Activated CD4-positive, alpha-beta T cell treated with anti-CD3 and anti-CD28 coated beads, Interleukin-10, Interleukin-2, amounts not matched to agents 100 ng/mL and 50 ng/mL, durations not matched to agents 16 hours and 8 hours (primary cell): Measurements from ENCODE around the gene NAPSA.

ENCODE experiments used
- DNase-seq: peaks from one replicate; pipeline ENCODE4 v3.0.0-alpha.2; 2020

NAPSA gene

DNA sequence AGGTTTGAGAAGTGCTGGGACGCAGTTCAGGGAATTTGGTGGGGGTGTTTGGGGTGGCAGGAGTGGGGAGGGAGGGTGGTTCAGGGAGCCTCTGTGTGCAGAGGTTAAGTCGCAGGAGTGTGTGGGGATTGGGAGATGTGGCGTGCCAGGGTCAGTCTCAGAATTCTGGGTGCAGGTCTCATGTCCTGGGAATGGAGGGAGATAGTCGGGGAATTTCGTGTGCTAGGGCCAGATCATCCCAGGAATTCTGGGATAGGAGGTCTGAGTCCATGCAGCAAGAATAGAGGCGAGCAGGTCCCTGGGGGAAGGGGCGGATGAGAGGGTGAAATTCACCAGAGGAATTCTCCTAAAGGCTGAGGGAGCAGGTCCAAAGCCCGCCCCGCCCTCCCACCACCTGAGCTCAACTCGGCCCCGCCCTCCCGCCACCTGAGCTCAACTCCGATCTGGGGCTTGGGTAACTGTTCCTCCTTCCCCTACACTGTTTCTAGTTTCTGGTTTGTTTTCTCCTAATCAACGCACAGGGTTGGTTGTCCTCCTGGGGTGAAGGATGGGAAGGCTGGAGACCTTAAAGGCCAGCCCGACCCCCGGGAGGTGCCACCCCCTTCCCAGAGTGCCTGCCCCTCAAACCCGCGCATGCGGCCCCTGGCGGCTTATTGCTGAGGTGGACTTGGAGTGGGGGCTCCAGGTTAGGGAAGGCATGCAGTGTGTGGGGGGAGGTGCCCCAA, 51.5 kb downstream of the NAPSA start:
- DNase-seq = no peak

- DNase-seq = no peak
These were observed 52.2 kb downstream of the NAPSA start for GRCh38 chr19:50312967-50313811.

- no peak for DNase-seq
These were observed 53.5 kb downstream of the NAPSA start for GRCh38 chr19:50311723-50312635.

DNA sequence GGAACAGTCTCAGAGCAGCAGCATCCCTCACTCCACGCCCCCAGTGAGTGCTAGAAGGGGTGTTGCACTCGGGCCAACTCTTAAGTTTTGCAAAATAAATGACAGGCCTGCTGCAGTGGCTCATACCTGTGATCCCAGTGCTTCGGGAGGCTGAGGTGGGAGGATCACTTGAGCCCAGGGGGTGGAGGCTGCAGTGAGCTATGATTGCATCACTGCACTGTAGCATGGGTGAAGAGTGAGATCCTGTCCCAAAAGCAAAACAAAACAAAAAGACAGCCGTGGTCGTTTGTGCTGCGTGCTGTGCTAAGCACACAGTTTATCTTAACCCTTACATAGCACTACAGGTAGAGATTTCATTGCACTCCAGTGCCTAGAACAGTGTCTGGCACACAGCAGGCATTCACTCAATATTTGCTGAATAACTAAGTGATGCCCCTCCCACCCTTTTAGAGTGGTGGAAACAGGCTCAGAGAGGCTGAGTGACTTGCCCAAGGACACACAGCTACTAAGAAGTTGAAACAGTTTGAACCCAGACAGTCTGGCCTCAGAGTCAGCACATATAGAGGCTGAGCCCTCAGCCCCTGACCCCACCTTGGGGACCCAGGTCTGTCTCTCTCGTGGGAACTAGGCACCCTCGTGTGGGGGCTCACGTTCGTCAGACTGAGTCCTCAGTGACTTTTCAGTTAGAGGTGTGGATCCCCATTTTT, 54.5 kb downstream of the NAPSA start:
- DNase-seq = no peak

DNA sequence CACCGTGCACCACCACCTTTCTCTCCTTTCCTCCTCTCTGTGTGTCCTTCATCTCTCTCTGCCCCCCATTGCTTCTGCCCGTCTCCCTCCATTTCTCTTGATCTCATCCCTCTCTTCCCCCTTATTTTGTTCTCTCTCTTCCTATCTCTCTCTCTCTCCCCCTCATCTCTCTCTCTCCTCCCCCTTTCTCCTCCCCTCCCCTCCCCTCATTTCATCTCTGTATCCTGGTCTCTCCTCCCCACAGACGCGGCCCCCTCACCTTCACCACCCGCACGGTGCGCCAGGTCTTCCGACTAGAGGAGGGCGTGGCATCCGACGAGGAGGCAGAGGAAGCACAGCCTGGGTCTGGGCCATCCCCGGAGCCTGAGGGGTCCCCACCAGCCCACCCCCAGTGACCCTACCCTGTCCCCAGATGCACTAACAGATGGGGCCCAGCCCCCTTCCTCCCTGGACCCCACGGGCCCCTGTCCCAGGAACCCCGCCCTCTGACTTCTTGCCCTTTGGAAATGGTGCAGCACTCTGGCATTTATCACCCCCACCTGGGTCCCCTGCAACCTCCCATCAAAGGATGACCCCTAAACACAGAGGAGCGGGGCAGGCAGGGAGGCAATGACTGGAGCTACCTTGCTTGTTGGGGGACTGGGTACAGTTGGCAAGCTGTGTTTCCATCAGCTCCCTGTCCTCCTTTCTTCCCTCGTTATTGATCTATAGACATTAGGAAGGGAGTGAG, 55.9 kb downstream of the NAPSA start:
- DNase-seq = no peak

DNA sequence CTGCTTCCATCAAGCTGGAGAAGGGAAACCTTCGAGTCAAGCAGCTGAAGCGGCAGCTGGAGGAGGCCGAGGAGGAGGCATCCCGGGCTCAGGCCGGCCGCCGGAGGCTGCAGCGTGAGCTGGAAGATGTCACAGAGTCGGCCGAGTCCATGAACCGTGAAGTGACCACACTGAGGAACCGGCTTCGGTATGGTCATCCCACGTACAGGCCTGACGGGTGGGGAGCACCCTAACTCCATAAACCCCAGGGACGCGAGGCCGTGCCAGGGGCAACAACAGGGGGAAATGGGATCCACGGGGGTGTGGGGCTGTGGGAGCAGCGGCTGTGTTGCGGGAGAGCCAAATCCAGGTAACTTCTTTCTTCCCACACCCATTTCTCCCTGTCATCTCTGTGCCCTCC, 56.4 kb downstream of the NAPSA start:
- no peak for DNase-seq
